ENCODE results near the gene MAPK12. TPM values are rescaled to one million over a fixed set of nuclear protein-coding genes. Genes with fewer than 3 reads are reported as not detected.
A peak's percentile ranks its signal among the peaks of the same experiment; 100 is the strongest.
"Not testable (repeated sequence)": the region's sequence is repeated elsewhere in the genome, so short reads cannot be mapped to it uniquely, and the experiment has no call there.

The MAPK12 gene
- total RNA-seq, 2 experiments from 2014 or later, result 3.1 to 3.6 TPM

GRCh38 chr22:50207383-50208140, 53.9 kb downstream of the MAPK12 start:
- no peaks in the 10 kb centered on the region for H3K9me3 Mint-ChIP-seq
- H3K27ac Mint-ChIP-seq, result no peak overlapping the region
- peaks cover 15% of the 10 kb centered on the region for H3K36me3 Mint-ChIP-seq
- POLR2A ChIA-PET, result interaction anchor here (1.0 to 1.8 kb wide), 3 partner anchors 15 to 318 kb away, joined by 3 to 5 read pairs (median 3); partner anchors contain the start of gene SCO2
- no peaks in the 10 kb centered on the region for H3K27me3 Mint-ChIP-seq
- ATAC-seq (ENCODE audit: low read depth), result no peak
- H3K4me3 Mint-ChIP-seq, result no peak overlapping the region
- peaks cover 14% of the 10 kb centered on the region for H3K4me1 Mint-ChIP-seq
- DNase-seq, result no peak

- peaks cover 15% of the 10 kb centered on the region for H3K36me3 Mint-ChIP-seq
- H3K27me3 Mint-ChIP-seq, result no peaks in the 10 kb centered on the region
- H3K27ac Mint-ChIP-seq, result no peak overlapping the region
- H3K4me1 Mint-ChIP-seq, result peaks cover 18% of the 10 kb centered on the region
- DNase-seq (no peak), ATAC-seq (ENCODE audit: low read depth) (no peak)
- POLR2A ChIA-PET, result interaction anchor here (1.1 to 1.8 kb wide), 2 partner anchors 14 to 17 kb away, joined by 3 to 5 read pairs; no protein-coding TSS in a partner anchor
- H3K9me3 Mint-ChIP-seq, result no peaks in the 10 kb centered on the region
- no peak overlapping the region for H3K4me3 Mint-ChIP-seq
Observed at GRCh38 chr22:50206599-50206998, 54.9 kb downstream of the MAPK12 start.

GRCh38 chr22:50205781-50206569, 55.5 kb downstream of the MAPK12 start:
- Mint-ChIP-seq H3K4me1 (peaks cover 16% of the 10 kb centered on the region), H3K27me3 (no peaks in the 10 kb centered on the region), H3K36me3 (peaks cover 15% of the 10 kb centered on the region), H3K9me3 (no peaks in the 10 kb centered on the region), H3K4me3 (no peak overlapping the region), H3K27ac (no peak overlapping the region)
- POLR2A ChIA-PET, result interaction anchor here (1.0 to 1.8 kb wide), 2 partner anchors 16 to 18 kb away, joined by 3 to 5 read pairs; no protein-coding TSS in a partner anchor
- DNase-seq (no peak), ATAC-seq (ENCODE audit: low read depth) (no peak)

GRCh38 chr22:50204998-50205397, 56.5 kb downstream of the MAPK12 start:
- POLR2A ChIA-PET, result interaction anchor here (1.0 kb wide), 1 partner anchor 17 kb away, joined by 3 read pairs; no protein-coding TSS in a partner anchor
- Mint-ChIP-seq H3K4me1 (peaks cover 16% of the 10 kb centered on the region), H3K27ac (peak overlapping the region; percentile 2), H3K36me3 (peaks cover 14% of the 10 kb centered on the region)
- ATAC-seq (ENCODE audit: low read depth); DNase-seq; H3K27me3 Mint-ChIP-seq; H3K9me3 Mint-ChIP-seq; H3K4me3 Mint-ChIP-seq: not testable (repeated sequence)

- POLR2A ChIA-PET, result interaction anchor here (1.0 kb wide), 1 partner anchor 17 kb away, joined by 3 read pairs; no protein-coding TSS in a partner anchor
- Mint-ChIP-seq H3K27ac (no peak overlapping the region), H3K27me3 (no peaks in the 10 kb centered on the region), H3K4me1 (peaks cover 14% of the 10 kb centered on the region), H3K4me3 (no peak overlapping the region), H3K9me3 (no peaks in the 10 kb centered on the region), H3K36me3 (peaks cover 12% of the 10 kb centered on the region)
- no peak for ATAC-seq (ENCODE audit: low read depth)
- DNase-seq, result no peak
Observed at GRCh38 chr22:50204571-50204970, 56.9 kb downstream of the MAPK12 start.

GRCh38 chr22:50203288-50203687, 58.2 kb downstream of the MAPK12 start:
- DNase-seq, result no peak
- ATAC-seq (ENCODE audit: low read depth), result no peak
- H3K27me3 Mint-ChIP-seq, result no peaks in the 10 kb centered on the region
- H3K4me1 Mint-ChIP-seq, result peaks cover 17% of the 10 kb centered on the region
- no peak overlapping the region for H3K27ac Mint-ChIP-seq
- no peaks in the 10 kb centered on the region for H3K9me3 Mint-ChIP-seq
- POLR2A ChIA-PET, result no interaction called here
- H3K4me3 Mint-ChIP-seq, result no peak overlapping the region
- peaks cover 14% of the 10 kb centered on the region for H3K36me3 Mint-ChIP-seq

Other genes starting within 250 kb of the MAPK12 start
- gene IL17REL, start 248.9 kb downstream of the MAPK12 start, total RNA-seq, result not detected
- not detected for gene TTLL8, start 203.4 kb downstream of the MAPK12 start, total RNA-seq
- 1 to 10 TPM; 4.2 to 4.9 TPM for gene MLC1, start 176.3 kb downstream of the MAPK12 start, total RNA-seq
- not detected for gene MOV10L1, start 171.7 kb downstream of the MAPK12 start, total RNA-seq
- gene PANX2, start 91.0 kb downstream of the MAPK12 start, total RNA-seq, result under 1 TPM; 0.11 TPM
- 100 to 1,000 TPM; 116 to 121 TPM for gene TRABD, start 75.8 kb downstream of the MAPK12 start, total RNA-seq
- 10 to 100 TPM; 27.9 to 33.3 TPM for gene SELENOO, start 60.7 kb downstream of the MAPK12 start, total RNA-seq
- 10 to 100 TPM; 92.2 to 94.5 TPM for gene TUBGCP6, start 16.7 kb downstream of the MAPK12 start, total RNA-seq
- 100 to 1,000 TPM in 1 of 2 experiments, 10 to 100 TPM in 1; 99.1 to 111 TPM for gene HDAC10, start 10.4 kb downstream of the MAPK12 start, total RNA-seq
- gene MAPK11, start 8.7 kb upstream of the MAPK12 start, total RNA-seq, result 1 to 10 TPM; 7.9 to 8.5 TPM
- 10 to 100 TPM; 43.0 to 45.8 TPM for gene PLXNB2, start 46.0 kb upstream of the MAPK12 start, total RNA-seq
- 1 to 10 TPM; 8.8 to 9.5 TPM for gene DENND6B, start 65.3 kb upstream of the MAPK12 start, total RNA-seq
- gene PPP6R2, start 81.6 kb upstream of the MAPK12 start, total RNA-seq, result 10 to 100 TPM; 81.6 to 86.8 TPM
- 100 to 1,000 TPM; 211 to 221 TPM for gene SBF1, start 213.4 kb upstream of the MAPK12 start, total RNA-seq
- gene ADM2, start 219.9 kb upstream of the MAPK12 start, total RNA-seq, result 1 to 10 TPM; 6.5 to 6.7 TPM
- not detected for gene MIOX, start 225.2 kb upstream of the MAPK12 start, total RNA-seq
- gene LMF2, start 246.0 kb upstream of the MAPK12 start, total RNA-seq, result 100 to 1,000 TPM; 128 to 141 TPM
- gene NCAPH2, start 246.5 kb upstream of the MAPK12 start, total RNA-seq, result 100 to 1,000 TPM; 126 TPM

All from activated naive CD8-positive, alpha-beta T cell treated with anti-CD3 and anti-CD28 coated beads, Interleukin-2, amount 10 ng/mL, durations not matched to agents 7 days and 5 days (primary cell).